CD1c-positive myeloid dendritic cell (primary cell): ENCODE results near the gene ATF7IP.
A peak's percentile ranks its signal among the peaks of the same experiment; 100 is the strongest.
"Not testable (repeated sequence)": the region's sequence is repeated elsewhere in the genome, so short reads cannot be mapped to it uniquely, and the experiment has no call there.

Experiments used
- DNase-seq: peaks from one replicate; pipeline ENCODE4 v3.0.0-alpha.2; 2016; ENCODE audit errors: extremely low spot score

Gene ATF7IP

GRCh38 chr12:14365294-14366208, at the start of gene ATF7IP:
Gene ATF7IP (plus strand): TSS chr12:14365682. CDS start chr12:14423916, 58,234 bp downstream.
- DNase-seq: peak; percentile 99

GRCh38 chr12:14317362-14318146, 47.9 kb upstream of the ATF7IP start:
- DNase-seq: no peak

- DNase-seq: not testable (repeated sequence)
Observed at GRCh38 chr12:14319704-14320427, 45.6 kb upstream of the ATF7IP start.

GRCh38 chr12:14322403-14322802, 43.1 kb upstream of the ATF7IP start:
- no peak for DNase-seq

GRCh38 chr12:14325716-14326343, 39.7 kb upstream of the ATF7IP start:
- no peak for DNase-seq

- no peak for DNase-seq
Observed at GRCh38 chr12:14326699-14327098, 38.8 kb upstream of the ATF7IP start.

GRCh38 chr12:14327711-14328110, 37.8 kb upstream of the ATF7IP start:
- peak; percentile 53 for DNase-seq

- DNase-seq: no peak
Observed at GRCh38 chr12:14332482-14332881, 33.0 kb upstream of the ATF7IP start.

- DNase-seq: no peak
Observed at GRCh38 chr12:14340371-14340770, 25.1 kb upstream of the ATF7IP start.

GRCh38 chr12:14351524-14351923, 14.0 kb upstream of the ATF7IP start:
- not testable (repeated sequence) for DNase-seq

GRCh38 chr12:14352066-14352465, 13.4 kb upstream of the ATF7IP start:
- DNase-seq: not testable (repeated sequence)

GRCh38 chr12:14354665-14355064, 10.8 kb upstream of the ATF7IP start:
- DNase-seq: not testable (repeated sequence)

- DNase-seq: no peak
Observed at GRCh38 chr12:14356147-14356546, 9.3 kb upstream of the ATF7IP start.

- DNase-seq: no peak
Observed at GRCh38 chr12:14357486-14357885, 8.0 kb upstream of the ATF7IP start.

- DNase-seq: peak; percentile 44
Observed at GRCh38 chr12:14362352-14362751, 3.1 kb upstream of the ATF7IP start.

- no peak for DNase-seq
Observed at GRCh38 chr12:14364583-14365271, 755 bp upstream of the ATF7IP start.

GRCh38 chr12:14366209-14367039, 942 bp downstream of the ATF7IP start:
- DNase-seq: peak; percentile 62

GRCh38 chr12:14367040-14367661, 1.7 kb downstream of the ATF7IP start:
- peak; percentile 65 for DNase-seq

- DNase-seq: no peak
Observed at GRCh38 chr12:14369311-14369710, 3.8 kb downstream of the ATF7IP start.

- DNase-seq: no peak
Observed at GRCh38 chr12:14373217-14373616, 7.7 kb downstream of the ATF7IP start.
